ENCODE results near the gene SLC5A10. TPM values are rescaled to one million over a fixed set of nuclear protein-coding genes. Genes with fewer than 3 reads are reported as not detected.

Gene SLC5A10
- total RNA-seq, 1 donor from 2014 or later: not detected

DNA sequence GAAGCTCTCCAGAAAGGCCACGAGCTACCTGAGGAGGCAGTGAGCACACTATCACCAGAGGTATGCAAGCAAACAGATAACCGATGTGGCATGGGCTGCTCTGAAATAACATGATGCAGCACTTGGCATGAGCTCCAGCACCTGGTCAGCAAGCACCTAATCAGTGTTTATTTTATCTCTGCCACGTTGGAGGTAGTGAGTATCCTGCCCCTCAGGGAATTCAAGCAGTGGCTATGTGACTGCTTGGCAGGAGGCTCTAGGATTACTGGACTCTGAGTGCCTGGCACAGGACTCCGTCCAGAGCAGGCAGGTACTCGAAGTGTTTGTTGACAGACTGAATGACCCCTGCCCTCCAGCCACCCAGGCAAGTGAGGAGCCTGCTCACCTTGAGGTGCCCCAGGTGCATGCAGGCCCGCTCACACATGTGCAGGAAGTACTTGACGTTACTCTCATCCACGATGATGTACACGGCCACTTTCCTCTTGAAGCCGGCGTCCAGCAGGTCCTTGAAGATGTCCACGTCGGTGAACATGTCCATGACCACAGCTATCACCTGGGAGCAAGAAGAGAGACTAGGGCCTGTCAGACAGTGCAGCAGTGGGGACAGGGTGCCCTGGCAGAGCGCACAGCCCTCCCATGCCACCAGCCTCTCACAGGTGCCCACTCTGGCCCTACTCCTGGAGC is 36.0 kb downstream of the SLC5A10 start:
- no peaks in the 10 kb centered on the region for H3K9me3 Mint-ChIP-seq
- H3K27me3 Mint-ChIP-seq: no peaks in the 10 kb centered on the region
- peaks cover 10% of the 10 kb centered on the region for H3K4me1 Mint-ChIP-seq
- POLR2A ChIA-PET: no interaction called here
- H3K27ac Mint-ChIP-seq: no peak overlapping the region
- TF ChIP-seq, protein P1, sequence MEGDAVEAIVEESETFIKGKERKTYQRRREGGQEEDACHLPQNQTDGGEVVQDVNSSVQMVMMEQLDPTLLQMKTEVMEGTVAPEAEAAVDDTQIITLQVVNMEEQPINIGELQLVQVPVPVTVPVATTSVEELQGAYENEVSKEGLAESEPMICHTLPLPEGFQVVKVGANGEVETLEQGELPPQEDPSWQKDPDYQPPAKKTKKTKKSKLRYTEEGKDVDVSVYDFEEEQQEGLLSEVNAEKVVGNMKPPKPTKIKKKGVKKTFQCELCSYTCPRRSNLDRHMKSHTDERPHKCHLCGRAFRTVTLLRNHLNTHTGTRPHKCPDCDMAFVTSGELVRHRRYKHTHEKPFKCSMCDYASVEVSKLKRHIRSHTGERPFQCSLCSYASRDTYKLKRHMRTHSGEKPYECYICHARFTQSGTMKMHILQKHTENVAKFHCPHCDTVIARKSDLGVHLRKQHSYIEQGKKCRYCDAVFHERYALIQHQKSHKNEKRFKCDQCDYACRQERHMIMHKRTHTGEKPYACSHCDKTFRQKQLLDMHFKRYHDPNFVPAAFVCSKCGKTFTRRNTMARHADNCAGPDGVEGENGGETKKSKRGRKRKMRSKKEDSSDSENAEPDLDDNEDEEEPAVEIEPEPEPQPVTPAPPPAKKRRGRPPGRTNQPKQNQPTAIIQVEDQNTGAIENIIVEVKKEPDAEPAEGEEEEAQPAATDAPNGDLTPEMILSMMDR (IDR thresholded peaks at IDR 0.05): no peak
- intact Hi-C loops (cut with micrococcal nuclease): no loop called here
- ATAC-seq (ENCODE audit: low read depth) (no peak), DNase-seq (no peak)
- no peak overlapping the region for H3K4me3 Mint-ChIP-seq
- H3K36me3 Mint-ChIP-seq (ENCODE audit: low read depth): peaks cover 30% of the 10 kb centered on the region
- CTCF ChIA-PET: no interaction called here

DNA sequence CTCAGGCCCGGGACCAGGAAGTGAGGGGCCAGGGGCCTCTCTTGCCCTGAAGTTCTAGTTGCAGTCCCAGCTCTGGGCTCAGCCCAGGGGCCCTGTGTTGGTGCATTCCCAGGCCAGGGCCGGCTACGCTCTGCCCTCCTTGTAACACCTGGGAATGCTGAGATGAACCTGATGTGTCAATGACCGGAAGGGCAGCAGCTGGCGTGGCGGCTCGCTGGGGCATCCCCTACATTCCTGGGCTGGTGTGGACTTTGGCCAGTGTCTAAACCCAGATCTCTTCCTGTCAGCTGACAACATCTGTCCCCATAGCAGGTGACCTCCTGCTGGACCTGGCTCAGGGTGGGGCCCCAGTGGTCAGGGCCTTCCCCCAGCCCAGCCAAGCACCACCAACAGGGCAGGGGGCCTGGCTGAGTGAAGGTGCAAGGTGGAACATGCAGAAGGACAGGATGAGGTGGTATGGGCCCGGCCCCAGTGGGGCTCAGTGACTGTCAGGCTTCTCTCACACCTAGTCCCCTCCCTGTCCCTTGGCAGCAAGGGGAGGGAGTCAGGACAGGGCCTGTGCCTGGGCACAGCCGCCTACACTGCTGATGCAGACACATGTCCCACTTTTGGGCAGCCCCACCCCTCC is 36.7 kb downstream of the SLC5A10 start:
- no peak for ATAC-seq (ENCODE audit: low read depth)
- Mint-ChIP-seq H3K36me3 (ENCODE audit: low read depth) (peaks cover 27% of the 10 kb centered on the region), H3K27ac (no peak overlapping the region), H3K27me3 (no peaks in the 10 kb centered on the region), H3K4me3 (no peak overlapping the region), H3K9me3 (no peaks in the 10 kb centered on the region), H3K4me1 (peaks cover 17% of the 10 kb centered on the region)
- DNase-seq: no peak
- ChIA-PET POLR2A (no interaction called here), CTCF (no interaction called here)
- intact Hi-C loops (cut with micrococcal nuclease): no loop called here
- TF ChIP-seq, protein P1 (IDR thresholded peaks at IDR 0.05): no peak

DNA sequence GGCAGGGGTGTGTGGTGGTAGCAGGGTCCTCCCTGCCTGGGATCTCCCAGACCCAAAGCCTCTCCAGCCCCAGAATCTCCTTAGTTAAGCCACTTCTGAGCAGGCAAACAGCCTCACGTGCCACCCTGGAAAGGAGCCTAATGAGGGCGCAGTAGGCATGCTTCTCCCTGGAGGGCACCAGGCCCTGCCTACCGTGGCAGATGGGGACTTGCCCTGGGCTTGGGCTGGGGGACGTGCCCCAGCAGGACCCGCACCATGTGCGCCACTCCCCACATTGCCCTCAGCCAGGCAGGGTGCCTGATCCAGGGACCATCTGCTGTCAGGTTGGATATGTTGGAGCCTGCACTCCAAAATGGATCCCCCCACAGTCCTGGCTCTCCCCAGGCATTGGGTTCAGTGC is 38.4 kb downstream of the SLC5A10 start:
- Mint-ChIP-seq H3K9me3 (peaks cover 3% of the 10 kb centered on the region), H3K27me3 (no peaks in the 10 kb centered on the region), H3K36me3 (ENCODE audit: low read depth) (peaks cover 27% of the 10 kb centered on the region), H3K4me3 (no peak overlapping the region), H3K27ac (no peak overlapping the region), H3K4me1 (peaks cover 22% of the 10 kb centered on the region)
- TF ChIP-seq, protein P1 (IDR thresholded peaks at IDR 0.05): no peak
- DNase-seq: no peak
- no peak for ATAC-seq (ENCODE audit: low read depth)
- ChIA-PET POLR2A (no interaction called here), CTCF (no interaction called here)
- intact Hi-C loops (cut with micrococcal nuclease): no loop called here

DNA sequence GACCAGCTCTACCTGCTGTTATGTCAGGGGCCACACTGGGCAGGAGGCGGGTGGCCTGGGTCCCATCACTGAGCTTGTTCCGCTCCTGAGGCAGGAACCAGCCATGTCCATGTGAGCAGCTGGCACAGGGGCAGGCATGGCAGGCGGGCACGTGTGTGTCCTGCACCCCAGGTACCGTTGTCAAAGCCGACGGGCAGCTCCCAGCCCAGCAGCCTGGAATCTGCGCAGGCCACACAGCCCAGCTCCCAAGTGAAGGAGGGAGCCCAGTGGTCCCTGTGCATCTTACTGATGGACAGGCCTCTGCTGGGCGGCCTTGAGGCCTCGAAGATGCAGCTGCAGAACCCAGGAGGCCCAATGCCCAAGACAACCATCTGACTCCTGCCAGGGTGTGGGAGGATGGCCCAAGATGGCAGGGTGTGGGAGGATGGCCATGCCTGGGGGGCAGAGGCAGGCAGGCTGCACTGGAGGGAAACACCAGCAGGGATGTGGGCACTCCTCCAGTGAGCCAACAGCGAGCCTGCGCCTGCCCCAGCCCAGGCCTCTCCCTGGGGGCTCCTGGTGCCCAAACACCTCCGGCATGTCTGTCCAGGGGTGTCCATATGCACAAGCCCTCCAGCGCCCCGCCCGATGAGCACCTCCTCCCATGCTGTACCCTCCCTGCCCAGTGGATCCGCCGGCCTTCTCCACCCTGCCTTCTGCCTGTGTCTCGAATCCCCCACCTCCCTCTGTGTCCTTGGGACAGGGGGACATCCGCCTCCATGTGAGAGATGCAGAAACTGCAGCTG is 39.8 kb downstream of the SLC5A10 start:
- Mint-ChIP-seq H3K27me3 (no peaks in the 10 kb centered on the region), H3K4me1 (peaks cover 22% of the 10 kb centered on the region), H3K9me3 (peaks cover 4% of the 10 kb centered on the region), H3K4me3 (no peak overlapping the region), H3K27ac (no peak overlapping the region), H3K36me3 (ENCODE audit: low read depth) (peaks cover 26% of the 10 kb centered on the region)
- DNase-seq (no peak), ATAC-seq (ENCODE audit: low read depth) (no peak)
- intact Hi-C loops (cut with micrococcal nuclease): no loop called here
- POLR2A ChIA-PET: no interaction called here
- TF ChIP-seq, protein P1 (IDR thresholded peaks at IDR 0.05): no peak
- CTCF ChIA-PET: interaction anchor here (0.8 kb wide), 1 partner anchor 31 kb away, joined by 4 read pairs; no protein-coding TSS in a partner anchor

Measured in activated B cell treated with CpG ODN at 0.5 μM for 24 hours (primary cell).